GM21381 (cell line): Measurements from ENCODE around the gene CD300LB.
"Not testable (repeated sequence)": the region's sequence is repeated elsewhere in the genome, so short reads cannot be mapped to it uniquely, and the experiment has no call there.

Experiments used
- ATAC-seq: cut with Tn5 transposase; IDR thresholded peaks from one replicate; pipeline ENCODE4 v1.9.1; 2021; ENCODE audit warnings: mild to moderate bottlenecking, moderate library complexity; ENCODE audit not compliant: unreplicated experiment

CD300LB gene

GRCh38 chr17:74531231-74531761 is at the start of gene CD300LB:
TSS of gene CD300LB (minus strand) at chr17:74531475. CDS start at chr17:74531350, 125 bp downstream.
- ATAC-seq = no peak

GRCh38 chr17:74579900-74580299 is 48.6 kb upstream of the CD300LB start:
- ATAC-seq = no peak

- no peak for ATAC-seq
Measured at GRCh38 chr17:74578979-74579378, 47.7 kb upstream of the CD300LB start.

GRCh38 chr17:74574489-74575142 is 43.3 kb upstream of the CD300LB start:
- ATAC-seq = no peak

GRCh38 chr17:74573635-74574034 is 42.4 kb upstream of the CD300LB start:
- not testable (repeated sequence) for ATAC-seq

- ATAC-seq = no peak
Measured at GRCh38 chr17:74573169-74573568, 41.9 kb upstream of the CD300LB start.

- no peak for ATAC-seq
Measured at GRCh38 chr17:74571621-74572270, 40.5 kb upstream of the CD300LB start.

GRCh38 chr17:74569020-74570003 is 38.0 kb upstream of the CD300LB start:
- ATAC-seq = no peak

GRCh38 chr17:74568106-74568873 is 37.0 kb upstream of the CD300LB start:
- no peak for ATAC-seq

- ATAC-seq = no peak
Measured at GRCh38 chr17:74567397-74567796, 36.1 kb upstream of the CD300LB start, which contains the start of gene CD300H. TSS of gene CD300H (minus strand) at chr17:74567509.

GRCh38 chr17:74566132-74566753 is 35.0 kb upstream of the CD300LB start:
- no peak for ATAC-seq

GRCh38 chr17:74565126-74565525 is 33.9 kb upstream of the CD300LB start:
- ATAC-seq = no peak

- ATAC-seq = no peak
Measured at GRCh38 chr17:74563358-74563757, 32.1 kb upstream of the CD300LB start.

GRCh38 chr17:74561586-74561985 is 30.3 kb upstream of the CD300LB start:
- no peak for ATAC-seq

GRCh38 chr17:74558882-74559519 is 27.7 kb upstream of the CD300LB start:
- ATAC-seq = no peak

- not testable (repeated sequence) for ATAC-seq
Measured at GRCh38 chr17:74558402-74558801, 27.1 kb upstream of the CD300LB start.

GRCh38 chr17:74555427-74555940 is 24.2 kb upstream of the CD300LB start:
- ATAC-seq = no peak

GRCh38 chr17:74554909-74555308 is 23.6 kb upstream of the CD300LB start:
- ATAC-seq = no peak

- no peak for ATAC-seq
Measured at GRCh38 chr17:74552037-74552436, 20.8 kb upstream of the CD300LB start.
